Stimulated activated CD4-positive, alpha-beta T cell treated with anti-CD3 and anti-CD28 coated beads, Interleukin-1b, Interleukin-23, amount 100 ng/mL, for 24 hours (primary cell): ENCODE measurements around the gene MYH6.
"Not testable (repeated sequence)": the region's sequence is repeated elsewhere in the genome, so short reads cannot be mapped to it uniquely, and the experiment has no call there.

Experiments used
- DNase-seq, 4 experiments: peaks; one replicate each; pipeline ENCODE4 v3.0.0-alpha.2; 2020; ENCODE audit warnings: low read depth in 4 of 4, low spot score in 1 of 4

MYH6 gene

GRCh38 chr14:23407516-23408306 is at the start of gene MYH6:
Gene MYH6 (minus strand): TSS chr14:23408273. CDS start chr14:23407223, 1,050 bp downstream.
- no peak for DNase-seq

- not testable (repeated sequence) for DNase-seq
Observed at GRCh38 chr14:23456883-23457586, 49.0 kb upstream of the MYH6 start.

GRCh38 chr14:23454445-23454856 is 46.4 kb upstream of the MYH6 start:
- DNase-seq: no peak

GRCh38 chr14:23452237-23452636 is 44.2 kb upstream of the MYH6 start:
- no peak for DNase-seq

- DNase-seq: no peak
Observed at GRCh38 chr14:23450379-23450778, 42.3 kb upstream of the MYH6 start.

GRCh38 chr14:23449314-23449713 is 41.2 kb upstream of the MYH6 start:
- DNase-seq: no peak

- DNase-seq: no peak
Observed at GRCh38 chr14:23447361-23448350, 39.6 kb upstream of the MYH6 start.

- DNase-seq: no peak
Observed at GRCh38 chr14:23446291-23446851, 38.3 kb upstream of the MYH6 start.

GRCh38 chr14:23445773-23446172 is 37.7 kb upstream of the MYH6 start:
- DNase-seq: no peak

GRCh38 chr14:23444314-23444713 is 36.2 kb upstream of the MYH6 start:
- no peak for DNase-seq

- DNase-seq: no peak
Observed at GRCh38 chr14:23443881-23444280, 35.8 kb upstream of the MYH6 start.

- no peak for DNase-seq
Observed at GRCh38 chr14:23443411-23443812, 35.3 kb upstream of the MYH6 start.

- DNase-seq: no peak
Observed at GRCh38 chr14:23442721-23443356, 34.8 kb upstream of the MYH6 start.

GRCh38 chr14:23441076-23441475 is 33.0 kb upstream of the MYH6 start:
- DNase-seq: no peak

GRCh38 chr14:23439107-23439835 is 31.2 kb upstream of the MYH6 start:
- no peak for DNase-seq

- no peak for DNase-seq
Observed at GRCh38 chr14:23438101-23438971, 30.3 kb upstream of the MYH6 start.

- DNase-seq: no peak
Observed at GRCh38 chr14:23437133-23438100, 29.3 kb upstream of the MYH6 start.
